ENCODE measurements around the gene ZNF697.

GRCh38 chr1:119621705-119622104 lies 26.4 kb downstream of the ZNF697 start:
- TF ChIP-seq CTCF (optimal IDR thresholded peaks at IDR 0.05 in 1 of 3, IDR thresholded peaks at IDR 0.05 in 1 of 3, conservative IDR thresholded peaks at IDR 0.05 in 1 of 3; ENCODE audit: extremely low read depth in 1 of 3, insufficient read depth in 2 of 3, low read length in 3 of 3) = no peak
- no peak for TF ChIP-seq EZH2 (IDR thresholded peaks at IDR 0.05; ENCODE audit: low read length)

All from keratinocyte (primary cell).